K562 (cell line): ENCODE data around the gene PIK3C2B. TPM values are rescaled to one million over a fixed set of nuclear protein-coding genes. Genes with fewer than 3 reads are reported as not detected.

ENCODE experiments used
- ATF6 ChIP-seq: sonication (generic); formaldehyde crosslinking; IDR thresholded peaks from 2 replicates; pipeline ENCODE4 v1.4.0; 2020; ENCODE audit warnings: mild to moderate bottlenecking, missing genetic modification reagents
- CBFA2T2 ChIP-seq: fragments of 450-650 bp; conservative IDR thresholded peaks from 2 replicates; pipeline ENCODE4 v1.6.1; 2017; ENCODE audit warnings: mild to moderate bottlenecking
- CCNT2 ChIP-seq: IDR thresholded peaks from 2 replicates; pipeline ENCODE4 v1.6.1; 2011; ENCODE audit warnings: borderline replicate concordance, low read depth, mild to moderate bottlenecking, moderate library complexity, mixed read lengths, low read length; ENCODE audit not compliant: insufficient read length; ENCODE audit errors: extremely low read depth
- CTBP1 ChIP-seq: fragments of 450-650 bp; IDR thresholded peaks from 2 replicates; pipeline ENCODE4 v1.6.1; 2016; ENCODE audit warnings: borderline replicate concordance
- DMBX1 ChIP-seq: fragments of 250-450 bp; sonication (Bioruptor Pico); IDR thresholded peaks from 2 replicates; pipeline ENCODE4 v1.8.0; 2022; ENCODE audit warnings: inconsistent platforms, mild to moderate bottlenecking, moderate library complexity, borderline replicate concordance
- EP400 ChIP-seq: fragments of 450-650 bp; IDR thresholded peaks from 2 replicates; pipeline ENCODE4 v1.6.1; 2017; ENCODE audit warnings: antibody characterized with exemption, mild to moderate bottlenecking, moderate library complexity
- ETV6 ChIP-seq, 3 experiments: fragments of 150-350 bp in 1 of 3; sonication (generic) in 1 of 3; formaldehyde crosslinking in 1 of 3; IDR thresholded peaks; 2 replicates each; pipeline versions ENCODE4 v1.6.1 to v1.8.0; 2014 to 2022; ENCODE audit warnings: borderline replicate concordance in 2 of 3, low read depth in 2 of 3, antibody characterized with exemption in 1 of 3, low read length in 1 of 3, mild to moderate bottlenecking in 1 of 3, missing genetic modification reagents in 1 of 3
- GATA2 ChIP-seq: sonication (generic); formaldehyde crosslinking; IDR thresholded peaks from 2 replicates; pipeline ENCODE4 v1.4.0; 2020; ENCODE audit warnings: mild to moderate bottlenecking, missing genetic modification reagents
- GATAD2B ChIP-seq: fragments of 450-650 bp; IDR thresholded peaks from 2 replicates; pipeline ENCODE4 v1.6.1; 2017; ENCODE audit warnings: mild to moderate bottlenecking, borderline replicate concordance
- HNRNPLL ChIP-seq: fragments of 200-400 bp; formaldehyde crosslinking; IDR thresholded peaks from 2 replicates; pipeline ENCODE4 v1.6.1; 2017; ENCODE audit warnings: low read length, low read depth, mild to moderate bottlenecking; ENCODE audit not compliant: poor library complexity, severe bottlenecking
- HOXB6 ChIP-seq: fragments of 250-450 bp; sonication (Bioruptor Pico); IDR thresholded peaks from 2 replicates; pipeline ENCODE4 v1.5.1; 2022; ENCODE audit warnings: mild to moderate bottlenecking, borderline replicate concordance
- JUNB ChIP-seq: fragments of 450-650 bp; formaldehyde crosslinking; conservative IDR thresholded peaks from 2 replicates; pipeline ENCODE4 v1.4.0; 2020; ENCODE audit warnings: mild to moderate bottlenecking
- KLF16 ChIP-seq: IDR thresholded peaks from 2 replicates; pipeline ENCODE4 v1.6.1; 2016; ENCODE audit warnings: antibody characterized with exemption
- MEF2D ChIP-seq: conservative IDR thresholded peaks from 2 replicates; pipeline ENCODE4 v1.6.1; 2016; ENCODE audit warnings: low read depth, missing genetic modification characterization, missing compliant biosample characterization
- MXI1 ChIP-seq: IDR thresholded peaks from 2 replicates; pipeline ENCODE4 v1.6.1; 2011; ENCODE audit warnings: low read depth, mild to moderate bottlenecking, improper control_type of control experiment, low read length
- NCOA4 ChIP-seq: fragments of 450-650 bp; IDR thresholded peaks from 2 replicates; pipeline ENCODE4 v1.6.1; 2018; ENCODE audit warnings: mild to moderate bottlenecking; ENCODE audit not compliant: partially characterized antibody
- NONO ChIP-seq, 2 experiments: fragments of 200-400 bp in 1 of 2; fragments of 450-650 bp in 1 of 2; formaldehyde crosslinking in 1 of 2; IDR thresholded peaks; 2 replicates each; pipeline ENCODE4 v1.6.1; 2017; ENCODE audit warnings: low read depth in 2 of 2, mild to moderate bottlenecking in 2 of 2, moderate library complexity in 2 of 2, low read length in 1 of 2
- POLR2B ChIP-seq: fragments of 450-650 bp; IDR thresholded peaks from 2 replicates; pipeline ENCODE4 v1.6.1; 2018; ENCODE audit warnings: low read depth; ENCODE audit not compliant: partially characterized antibody
- TBL1XR1 ChIP-seq, 2 experiments: IDR thresholded peaks; 2 replicates each; pipeline ENCODE4 v1.6.1; 2012; ENCODE audit warnings: improper control_type of control experiment in 2 of 2, low read length in 2 of 2, mild to moderate bottlenecking in 1 of 2
- ZNF280A ChIP-seq: fragments of 450-650 bp; IDR thresholded peaks from 2 replicates; pipeline ENCODE4 v1.6.1; 2018; ENCODE audit warnings: mild to moderate bottlenecking, low read depth; ENCODE audit not compliant: partially characterized antibody
- ZNF444 ChIP-seq: fragments of 250-450 bp; sonication (Bioruptor Pico); IDR thresholded peaks from 2 replicates; pipeline ENCODE4 v1.4.0; 2020; ENCODE audit warnings: mild to moderate bottlenecking, moderate library complexity
- ZNF449 ChIP-seq: fragments of 250-450 bp; sonication (Bioruptor Pico); IDR thresholded peaks from 2 replicates; pipeline ENCODE4 v1.8.0; 2022; ENCODE audit warnings: moderate library complexity, mild to moderate bottlenecking, inconsistent platforms
- ZNF77 ChIP-seq: fragments of 250-450 bp; sonication (Bioruptor Pico); IDR thresholded peaks from 2 replicates; pipeline ENCODE4 v1.5.0; 2020
- polyA plus RNA-seq, 8 experiments: library from polyadenylated mRNA; depleted of rRNA in 4 of 8; stranded (reverse) in 5 of 8; unstranded in 3 of 8; fragments of >200 nt; fragmentation: Nextera tagmentation in 2 of 8; fragmentation: Illumina TruSeq in 1 of 8; extraction: Ambion mirVana in 2 of 8; extraction: Trizol in 1 of 8; gene quantifications; 2 replicates each; pipeline versions ENCODE4 v1.2.1 to v1.2.3, GENCODE V29; 2011 to 2014; ENCODE audit warnings: inconsistent platforms in 1 of 8, missing spikeins in 1 of 8
- total RNA-seq, 7 experiments: library from RNA; depleted of rRNA in 6 of 7; stranded (reverse); fragments of >200 nt in 6 of 7; fragmentation: Illumina TruSeq in 2 of 7; extraction: Trizol in 2 of 7; gene quantifications; 2 replicates each; pipeline versions ENCODE4 v1.2.1 to v1.2.3, GENCODE V29; 2011 to 2021; ENCODE audit warnings: low replicate concordance in 1 of 7

Gene PIK3C2B
- total and polyA plus RNA-seq, 9 of the 15 experiments (the other 6 are each of a cell fraction or from before 2014, with no cell fraction given): 0.10 to 2.9 (median 0.72) TPM

- no peak for TF ChIP-seq HNRNPLL
- no peak for TF ChIP-seq ATF6 (CRISPR knock-in tag)
- TF ChIP-seq ZNF77: no peak
- no peak for TF ChIP-seq NONO (IDR thresholded peaks at IDR 0.05; ENCODE audit: low read depth in 2 of 2, low read length in 1 of 2)
- no peak for TF ChIP-seq TBL1XR1 (IDR thresholded peaks at IDR 0.05; ENCODE audit: low read length in 2 of 2)
- TF ChIP-seq GATAD2B: no peak
- TF ChIP-seq CTBP1: no peak
- TF ChIP-seq MXI1: no peak
- TF ChIP-seq DMBX1: no peak
- TF ChIP-seq ETV6 (IDR thresholded peaks at IDR 0.05; ENCODE audit: borderline replicate concordance in 1 of 2, low read depth in 2 of 2, low read length in 1 of 2): no peak
- TF ChIP-seq ETV6 (CRISPR knock-in tag; IDR thresholded peaks at IDR 0.05; ENCODE audit: borderline replicate concordance): no peak
- TF ChIP-seq NCOA4: no peak
- TF ChIP-seq KLF16: no peak
- TF ChIP-seq ZNF280A: no peak
- TF ChIP-seq POLR2B: no peak
- TF ChIP-seq CCNT2: no peak
- TF ChIP-seq EP400: no peak
- TF ChIP-seq ZNF444 (CRISPR knock-in tag): no peak
- no peak for TF ChIP-seq JUNB
- TF ChIP-seq HOXB6 (CRISPR knock-in tag): no peak
- peak; percentile 33; the same call in 1 of the 2 replicates for TF ChIP-seq CBFA2T2
- no peak for TF ChIP-seq GATA2 (CRISPR knock-in tag)
- no peak for TF ChIP-seq MEF2D (tag)
- no peak for TF ChIP-seq ZNF449 (CRISPR knock-in tag)
Observed at GRCh38 chr1:204493984-204494280, 673 bp downstream of the PIK3C2B start (continued).
